Measurements from ENCODE around the gene CBARP. TPM values are rescaled to one million over a fixed set of nuclear protein-coding genes. Genes with fewer than 3 reads are reported as not detected.
A peak's percentile ranks its signal among the peaks of the same experiment; 100 is the strongest.

CBARP gene
- polyA plus RNA-seq, 1 donor from 2014 or later = 18.2 TPM

GRCh38 chr19:1237027-1237659 lies 662 bp downstream of the CBARP start:
- TF ChIP-seq EZH2 (IDR thresholded peaks at IDR 0.05; ENCODE audit: borderline replicate concordance, insufficient read depth, low read length, poor library complexity, severe bottlenecking) (no peak), MXI1 (conservative IDR thresholded peaks at IDR 0.05; ENCODE audit: poor library complexity, severe bottlenecking) (no peak), RAD21 (conservative IDR thresholded peaks at IDR 0.05) (no peak), TAF1 (IDR thresholded peaks at IDR 0.05; ENCODE audit: low read depth) (no peak), EP300 (conservative IDR thresholded peaks at IDR 0.05; ENCODE audit: poor library complexity, severe bottlenecking) (no peak), CTCF (IDR thresholded peaks at IDR 0.05; ENCODE audit: poor library complexity, severe bottlenecking) (no peak), REST (IDR thresholded peaks at IDR 0.05; ENCODE audit: borderline replicate concordance) (no peak), SMC3 (conservative IDR thresholded peaks at IDR 0.05; ENCODE audit: poor library complexity) (no peak), POLR2AphosphoS5 (IDR thresholded peaks at IDR 0.05) (no peak)
- Histone ChIP-seq H3K4me3 (ENCODE audit: low read length) (peak overlapping the region; percentile 85), H3K9me2 (ENCODE audit: insufficient read depth, low read length) (no peaks in the 10 kb centered on the region), H3K27ac (ENCODE audit: low read length) (peak overlapping the region; percentile 82), H2AFZ (ENCODE audit: low read depth, low read length) (no peak overlapping the region), H4K20me1 (ENCODE audit: insufficient read depth) (no peaks in the 10 kb centered on the region), H3K27me3 (ENCODE audit: insufficient read depth, low read depth, low read length) (no peaks in the 10 kb centered on the region), H3K9me3 (ENCODE audit: low read length) (no peaks in the 10 kb centered on the region), H3K36me3 (ENCODE audit: insufficient read depth, low read length) (no peaks in the 10 kb centered on the region), H3K4me2 (ENCODE audit: low read length) (peak overlapping the region; percentile 53), H3K79me2 (replicated peaks; ENCODE audit: insufficient read depth, low read length) (peaks cover 13% of the 10 kb centered on the region), H3K9ac (ENCODE audit: low read length) (peak overlapping the region; percentile 93), H3F3A (ENCODE audit: insufficient read depth, low read length, poor library complexity, severe bottlenecking) (peaks cover 4% of the 10 kb centered on the region)

- H3K27ac ChIP-seq (ENCODE audit: low read length) = peak overlapping the region; percentile 82
- H3K9ac ChIP-seq (ENCODE audit: low read length) = peak overlapping the region; percentile 93
Measured at GRCh38 chr19:1236576-1236975, 1.2 kb downstream of the CBARP start.

More at GRCh38 chr19:1236576-1236975, 1.2 kb downstream of the CBARP start:
- Histone ChIP-seq H3K4me3 (ENCODE audit: low read length) (peak overlapping the region; percentile 85), H3K27me3 (ENCODE audit: insufficient read depth, low read depth, low read length) (no peaks in the 10 kb centered on the region), H3K9me2 (ENCODE audit: insufficient read depth, low read length) (no peaks in the 10 kb centered on the region), H3K9me3 (ENCODE audit: low read length) (no peaks in the 10 kb centered on the region), H3F3A (ENCODE audit: insufficient read depth, low read length, poor library complexity, severe bottlenecking) (peaks cover 4% of the 10 kb centered on the region), H2AFZ (ENCODE audit: low read depth, low read length) (no peak overlapping the region), H3K4me2 (ENCODE audit: low read length) (peak overlapping the region; percentile 82), H4K20me1 (ENCODE audit: insufficient read depth) (no peaks in the 10 kb centered on the region), H3K36me3 (ENCODE audit: insufficient read depth, low read length) (no peaks in the 10 kb centered on the region), H3K79me2 (replicated peaks; ENCODE audit: insufficient read depth, low read length) (peaks cover 13% of the 10 kb centered on the region)
- TF ChIP-seq RAD21 (conservative IDR thresholded peaks at IDR 0.05) (no peak), POLR2AphosphoS5 (IDR thresholded peaks at IDR 0.05) (peak; percentile 21), MXI1 (conservative IDR thresholded peaks at IDR 0.05; ENCODE audit: poor library complexity, severe bottlenecking) (peak; percentile 29)
